EL (cell line): ENCODE measurements around the gene SH3D21.

Experiments
- DNase-seq: peaks from one replicate; pipeline ENCODE4 v3.0.0-alpha.2; 2016

The SH3D21 gene

GRCh38 chr1:36339215-36339614 lies 33.0 kb downstream of the SH3D21 start:
- DNase-seq: no peak

GRCh38 chr1:36339615-36340014 lies 33.4 kb downstream of the SH3D21 start:
- DNase-seq: no peak

GRCh38 chr1:36341626-36342320 lies 35.6 kb downstream of the SH3D21 start:
- DNase-seq: no peak

GRCh38 chr1:36342426-36343185 lies 36.4 kb downstream of the SH3D21 start:
- DNase-seq: peak; percentile 92

GRCh38 chr1:36343651-36344394 lies 37.7 kb downstream of the SH3D21 start:
- DNase-seq: no peak

GRCh38 chr1:36344395-36344680 lies 38.2 kb downstream of the SH3D21 start:
- DNase-seq: no peak

GRCh38 chr1:36345353-36345752 lies 39.2 kb downstream of the SH3D21 start:
- no peak for DNase-seq

GRCh38 chr1:36346741-36347370 lies 40.7 kb downstream of the SH3D21 start:
- no peak for DNase-seq

- DNase-seq: peak; percentile 60
Observed at GRCh38 chr1:36349241-36349671, 43.1 kb downstream of the SH3D21 start.

GRCh38 chr1:36349839-36350238 lies 43.7 kb downstream of the SH3D21 start:
- DNase-seq: peak; percentile 29

- peak; percentile 95 for DNase-seq
Observed at GRCh38 chr1:36350659-36351226, 44.6 kb downstream of the SH3D21 start.

- peak; percentile 96 for DNase-seq
Observed at GRCh38 chr1:36351227-36351977, 45.2 kb downstream of the SH3D21 start.

- peak; percentile 93 for DNase-seq
Observed at GRCh38 chr1:36352125-36352909, 46.1 kb downstream of the SH3D21 start.

- peak; percentile 89 for DNase-seq
Observed at GRCh38 chr1:36352910-36353878, 47.0 kb downstream of the SH3D21 start.

GRCh38 chr1:36354486-36354885 lies 48.3 kb downstream of the SH3D21 start:
- DNase-seq: no peak

- no peak for DNase-seq
Observed at GRCh38 chr1:36355811-36356210, 49.6 kb downstream of the SH3D21 start.

GRCh38 chr1:36358514-36359084 lies 52.4 kb downstream of the SH3D21 start:
- no peak for DNase-seq

GRCh38 chr1:36359383-36359782 lies 53.2 kb downstream of the SH3D21 start:
- no peak for DNase-seq

GRCh38 chr1:36359911-36360550 lies 53.9 kb downstream of the SH3D21 start:
- no peak for DNase-seq
